C4-2B (cell line): ENCODE data around the gene SURF6.
"Not testable (repeated sequence)": the region's sequence is repeated elsewhere in the genome, so short reads cannot be mapped to it uniquely, and the experiment has no call there.

ENCODE experiments used
- CTCF ChIP-seq: fragments of 450-650 bp; conservative IDR thresholded peaks from 2 replicates; pipeline ENCODE4 v1.5.1; 2017; ENCODE audit warnings: mild to moderate bottlenecking
- ZFX ChIP-seq: fragments of 450-650 bp; IDR thresholded peaks from 2 replicates; pipeline ENCODE4 v1.6.1; 2017

GRCh38 chr9:133327021-133327420 lies 9.0 kb downstream of the SURF6 start:
- TF ChIP-seq CTCF, ZFX: not testable (repeated sequence)
